ENCODE results near the gene PCBP3. TPM values are rescaled to one million over a fixed set of nuclear protein-coding genes. Genes with fewer than 3 reads are reported as not detected.

PCBP3 gene
- total and polyA plus RNA-seq, 3 experiments from 2014 or later: 0.31 to 0.38 (median 0.35) TPM

- Histone ChIP-seq H3K9me3 (ENCODE audit: low read length) (no peaks in the 10 kb centered on the region), H3K27ac (ENCODE audit: low read depth, low read length) (no peak overlapping the region), H3K4me1 (ENCODE audit: insufficient read depth, low read length) (no peaks in the 10 kb centered on the region), H3K27me3 (ENCODE audit: insufficient read depth, low read length, poor library complexity, severe bottlenecking) (no peaks in the 10 kb centered on the region), H3K36me3 (ENCODE audit: insufficient read depth, low read length) (no peaks in the 10 kb centered on the region), H3K4me3 (ENCODE audit: low read length) (no peak overlapping the region)
- no peaks in the 10 kb centered on the region for H3K4me1 Mint-ChIP-seq
- ChIA-PET CTCF (no interaction called here), POLR2A (no interaction called here)
- no peak overlapping the region for H3K4me3 Mint-ChIP-seq
- H3K9me3 Mint-ChIP-seq: no peaks in the 10 kb centered on the region
- DNase-seq: no peak
- H3K36me3 Mint-ChIP-seq: no peaks in the 10 kb centered on the region
- peaks cover 0 to 1% of the 10 kb centered on the region in 2 donors for H3K27me3 Mint-ChIP-seq
- no peak overlapping the region for H3K27ac Mint-ChIP-seq
Observed at GRCh38 chr21:45938811-45939520, 295.4 kb downstream of the PCBP3 start.

DNA sequence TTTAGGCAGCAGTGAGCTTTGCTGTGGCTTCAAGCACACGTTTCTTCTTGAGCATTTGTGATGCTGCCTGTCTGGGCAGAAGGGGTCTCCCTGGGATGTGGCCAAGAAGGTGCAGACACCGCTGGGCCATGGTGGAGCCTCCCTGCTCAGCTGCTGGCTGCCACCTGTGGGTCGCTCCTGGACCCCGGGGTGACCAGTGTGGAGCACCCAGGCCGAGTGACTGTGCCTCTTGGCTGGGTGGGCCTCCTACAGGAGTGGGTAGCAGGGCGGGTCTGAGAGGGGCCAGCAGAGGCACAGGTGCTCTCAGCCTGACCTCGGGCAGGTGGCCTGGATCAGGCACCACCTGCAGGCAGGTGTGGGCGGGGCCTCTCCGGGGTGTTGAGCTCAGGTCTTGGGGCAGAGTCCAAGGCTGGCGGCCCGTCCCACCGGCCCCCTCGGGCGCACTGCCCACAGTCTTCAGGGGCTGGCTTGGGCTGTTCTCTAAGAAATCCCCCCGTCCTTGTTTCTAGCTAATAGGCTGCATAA, 296.1 kb downstream of the PCBP3 start:
- Histone ChIP-seq H3K27me3 (ENCODE audit: insufficient read depth, low read length, poor library complexity, severe bottlenecking) (no peaks in the 10 kb centered on the region), H3K27ac (ENCODE audit: low read depth, low read length) (no peak overlapping the region), H3K9me3 (ENCODE audit: low read length) (no peaks in the 10 kb centered on the region), H3K4me1 (ENCODE audit: insufficient read depth, low read length) (no peaks in the 10 kb centered on the region), H3K36me3 (ENCODE audit: insufficient read depth, low read length) (no peaks in the 10 kb centered on the region), H3K4me3 (ENCODE audit: low read length) (no peak overlapping the region)
- ChIA-PET CTCF (no interaction called here), POLR2A (no interaction called here)
- DNase-seq: no peak
- no peaks in the 10 kb centered on the region for H3K9me3 Mint-ChIP-seq
- H3K27me3 Mint-ChIP-seq: peaks cover 0 to 1% of the 10 kb centered on the region in 2 donors
- no peak overlapping the region for H3K4me3 Mint-ChIP-seq
- no peaks in the 10 kb centered on the region for H3K4me1 Mint-ChIP-seq
- H3K27ac Mint-ChIP-seq: no peak overlapping the region
- no peaks in the 10 kb centered on the region for H3K36me3 Mint-ChIP-seq

DNA sequence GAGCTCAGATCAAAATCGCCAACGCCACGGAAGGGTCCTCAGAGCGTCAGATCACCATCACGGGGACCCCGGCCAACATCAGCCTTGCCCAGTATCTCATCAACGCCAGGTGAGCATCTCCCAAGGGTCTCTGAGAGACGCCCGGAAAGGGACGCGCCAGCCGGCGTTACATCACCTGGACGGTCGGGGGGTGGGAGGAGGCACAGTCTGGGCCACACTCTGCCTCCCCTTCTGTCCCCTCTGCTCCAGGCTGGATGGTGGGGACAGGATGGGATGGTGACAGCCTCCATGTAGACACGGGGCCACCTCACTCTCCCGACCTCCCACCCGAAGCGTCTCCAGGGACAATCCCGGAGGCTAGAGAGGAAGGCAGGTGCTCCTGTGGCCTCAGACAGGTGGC, 296.6 kb downstream of the PCBP3 start:
- H3K27ac ChIP-seq (ENCODE audit: low read depth, low read length): no peak overlapping the region
- Mint-ChIP-seq H3K4me3 (no peak overlapping the region), H3K27ac (no peak overlapping the region), H3K36me3 (no peaks in the 10 kb centered on the region), H3K9me3 (no peaks in the 10 kb centered on the region), H3K27me3 (peaks cover 0 to 1% of the 10 kb centered on the region in 2 donors), H3K4me1 (no peaks in the 10 kb centered on the region)
- no peak overlapping the region for H3K4me3 ChIP-seq (ENCODE audit: low read length)
- H3K4me1 ChIP-seq (ENCODE audit: insufficient read depth, low read length): no peaks in the 10 kb centered on the region
- no peaks in the 10 kb centered on the region for H3K36me3 ChIP-seq (ENCODE audit: insufficient read depth, low read length)
- ChIA-PET POLR2A (no interaction called here), CTCF (no interaction called here)
- H3K27me3 ChIP-seq (ENCODE audit: insufficient read depth, low read length, poor library complexity, severe bottlenecking): no peaks in the 10 kb centered on the region
- H3K9me3 ChIP-seq (ENCODE audit: low read length): no peaks in the 10 kb centered on the region
- no peak for DNase-seq

DNA sequence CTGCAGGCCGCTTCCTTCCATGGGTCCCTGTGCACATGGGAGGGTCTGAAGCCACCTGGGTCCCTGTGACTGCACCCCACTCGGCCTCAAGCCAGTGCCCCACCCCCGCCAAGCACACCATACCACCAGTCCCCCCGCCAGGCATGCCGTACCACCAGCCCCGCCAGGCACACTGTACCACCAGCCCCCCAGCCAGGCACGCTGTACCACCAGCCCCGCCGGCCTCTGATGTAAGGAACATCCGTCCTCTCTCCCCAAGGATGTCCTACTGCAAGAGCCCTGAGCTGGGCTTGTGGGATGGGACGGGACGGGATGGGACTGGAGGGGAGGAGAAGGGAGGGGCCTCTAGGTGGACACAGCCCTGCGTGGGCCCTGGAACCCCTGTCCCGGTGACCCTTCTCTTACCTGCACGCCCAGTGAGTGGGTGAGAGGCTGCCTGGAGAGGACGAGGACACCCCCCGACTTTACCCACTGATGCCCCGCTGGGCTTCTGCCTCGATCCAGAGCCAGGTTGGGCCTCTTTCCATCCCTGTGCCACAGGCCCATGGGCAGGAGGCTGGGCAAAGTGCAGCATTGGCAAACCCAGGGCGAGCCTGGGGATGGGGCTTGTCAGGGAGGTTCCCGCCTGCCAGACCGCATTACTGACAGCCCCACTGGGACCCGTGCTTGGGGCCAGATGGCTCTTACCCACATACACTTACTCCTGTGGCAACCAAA, 297.3 kb downstream of the PCBP3 start:
- POLR2A ChIA-PET: no interaction called here
- peaks cover 0 to 1% of the 10 kb centered on the region in 2 donors for H3K27me3 Mint-ChIP-seq

GRCh38 chr21:45941338-45941710, 297.8 kb downstream of the PCBP3 start:
- POLR2A ChIA-PET: no interaction called here
- no peaks in the 10 kb centered on the region for H3K27me3 ChIP-seq (ENCODE audit: insufficient read depth, low read length, poor library complexity, severe bottlenecking)

More for the DNA sequence above, 297.3 kb downstream of the PCBP3 start:
- H3K9me3 ChIP-seq (ENCODE audit: low read length): no peaks in the 10 kb centered on the region
- H3K4me1 ChIP-seq (ENCODE audit: insufficient read depth, low read length): no peaks in the 10 kb centered on the region
- H3K27me3 ChIP-seq (ENCODE audit: insufficient read depth, low read length, poor library complexity, severe bottlenecking): no peaks in the 10 kb centered on the region
- Mint-ChIP-seq H3K4me3 (no peak overlapping the region), H3K27ac (no peak overlapping the region), H3K36me3 (no peaks in the 10 kb centered on the region), H3K9me3 (no peaks in the 10 kb centered on the region), H3K4me1 (no peaks in the 10 kb centered on the region)
- DNase-seq: no peak
- H3K4me3 ChIP-seq (ENCODE audit: low read length): no peak overlapping the region
- CTCF ChIA-PET: no interaction called here
- no peak overlapping the region for H3K27ac ChIP-seq (ENCODE audit: low read depth, low read length)
- H3K36me3 ChIP-seq (ENCODE audit: insufficient read depth, low read length): no peaks in the 10 kb centered on the region

GRCh38 chr21:45941717-45942546, 298.4 kb downstream of the PCBP3 start:
- H3K27ac Mint-ChIP-seq: no peak overlapping the region

More at GRCh38 chr21:45941338-45941710, 297.8 kb downstream of the PCBP3 start:
- no peak overlapping the region for H3K4me3 ChIP-seq (ENCODE audit: low read length)
- Mint-ChIP-seq H3K36me3 (no peaks in the 10 kb centered on the region), H3K4me3 (no peak overlapping the region), H3K27ac (no peak overlapping the region), H3K27me3 (peaks cover 0 to 1% of the 10 kb centered on the region in 2 donors), H3K9me3 (no peaks in the 10 kb centered on the region), H3K4me1 (no peaks in the 10 kb centered on the region)
- H3K27ac ChIP-seq (ENCODE audit: low read depth, low read length): no peak overlapping the region
- H3K9me3 ChIP-seq (ENCODE audit: low read length): no peaks in the 10 kb centered on the region
- CTCF ChIA-PET: interaction anchor here (0.6 kb wide), 1 partner anchor 203 kb away, joined by 3 read pairs; no protein-coding TSS in a partner anchor
- no peak for DNase-seq
- H3K4me1 ChIP-seq (ENCODE audit: insufficient read depth, low read length): no peaks in the 10 kb centered on the region
- H3K36me3 ChIP-seq (ENCODE audit: insufficient read depth, low read length): no peaks in the 10 kb centered on the region

DNA sequence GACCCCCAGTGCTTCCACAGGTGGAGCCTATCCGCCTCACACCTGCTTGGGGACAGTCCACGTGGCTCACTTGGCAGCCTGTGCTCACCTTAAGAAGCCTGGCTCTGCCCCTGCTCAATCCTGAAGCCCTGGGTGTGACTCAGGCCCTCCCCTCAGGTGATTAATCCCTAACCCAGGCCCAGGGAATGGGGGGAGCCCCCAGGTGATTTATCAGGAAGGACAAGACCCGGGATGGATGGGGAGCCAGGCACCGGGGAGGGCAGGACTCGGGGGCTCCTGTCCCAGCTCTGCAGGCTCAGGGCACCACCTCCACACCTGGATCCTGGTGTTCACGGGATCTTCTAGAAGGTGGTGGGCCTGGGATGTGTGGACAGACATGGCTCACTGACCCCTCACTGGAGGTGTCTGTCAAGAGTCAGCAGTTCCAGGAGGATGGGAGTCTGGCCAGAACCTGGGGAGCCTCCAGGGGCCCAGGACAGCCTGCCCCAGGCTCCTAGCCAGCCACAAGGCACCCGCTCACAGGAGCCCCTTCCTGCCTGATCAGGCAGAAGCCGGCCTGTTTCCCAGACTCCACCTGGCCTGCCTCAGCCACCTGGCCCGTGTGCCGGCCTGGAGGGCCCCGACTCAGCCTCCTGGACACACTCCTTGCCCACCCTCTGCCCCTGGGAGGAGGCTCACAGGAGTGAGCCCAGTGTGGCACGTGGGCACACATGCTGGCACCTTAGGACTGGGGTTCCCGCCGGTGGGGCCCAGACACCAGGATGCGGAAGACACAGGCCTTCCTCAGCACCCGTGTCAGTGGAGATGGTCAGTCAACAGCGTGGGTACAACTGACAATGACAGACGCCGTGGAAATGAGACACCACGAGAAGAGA, 299.5 kb downstream of the PCBP3 start:
- DNase-seq: no peak
- no peaks in the 10 kb centered on the region for H3K36me3 ChIP-seq (ENCODE audit: insufficient read depth, low read length)
- H3K9me3 ChIP-seq (ENCODE audit: low read length): no peaks in the 10 kb centered on the region
- ChIA-PET POLR2A (no interaction called here), CTCF (no interaction called here)
- no peaks in the 10 kb centered on the region for H3K27me3 ChIP-seq (ENCODE audit: insufficient read depth, low read length, poor library complexity, severe bottlenecking)
- Mint-ChIP-seq H3K9me3 (no peaks in the 10 kb centered on the region), H3K36me3 (no peaks in the 10 kb centered on the region), H3K4me1 (no peaks in the 10 kb centered on the region), H3K27me3 (peaks cover 0 to 3% of the 10 kb centered on the region in 2 donors), H3K27ac (no peak overlapping the region), H3K4me3 (no peak overlapping the region)
- no peak overlapping the region for H3K4me3 ChIP-seq (ENCODE audit: low read length)
- no peaks in the 10 kb centered on the region for H3K4me1 ChIP-seq (ENCODE audit: insufficient read depth, low read length)
- H3K27ac ChIP-seq (ENCODE audit: low read depth, low read length): no peak overlapping the region

More at GRCh38 chr21:45941717-45942546, 298.4 kb downstream of the PCBP3 start:
- no peak overlapping the region for H3K4me3 ChIP-seq (ENCODE audit: low read length)
- Mint-ChIP-seq H3K4me1 (no peaks in the 10 kb centered on the region), H3K4me3 (no peak overlapping the region), H3K9me3 (no peaks in the 10 kb centered on the region), H3K36me3 (no peaks in the 10 kb centered on the region), H3K27me3 (peaks cover 0 to 3% of the 10 kb centered on the region in 2 donors)
- no peaks in the 10 kb centered on the region for H3K9me3 ChIP-seq (ENCODE audit: low read length)
- H3K27me3 ChIP-seq (ENCODE audit: insufficient read depth, low read length, poor library complexity, severe bottlenecking): no peaks in the 10 kb centered on the region
- no peak overlapping the region for H3K27ac ChIP-seq (ENCODE audit: low read depth, low read length)
- no peak for DNase-seq
- ChIA-PET POLR2A (no interaction called here), CTCF (interaction anchor here (0.6 kb wide), 1 partner anchor 202 kb away, joined by 3 read pairs; no protein-coding TSS in a partner anchor)
- no peaks in the 10 kb centered on the region for H3K36me3 ChIP-seq (ENCODE audit: insufficient read depth, low read length)
- H3K4me1 ChIP-seq (ENCODE audit: insufficient read depth, low read length): no peaks in the 10 kb centered on the region
